ENCODE results near the gene HOXD11.

The HOXD11 gene

DNA sequence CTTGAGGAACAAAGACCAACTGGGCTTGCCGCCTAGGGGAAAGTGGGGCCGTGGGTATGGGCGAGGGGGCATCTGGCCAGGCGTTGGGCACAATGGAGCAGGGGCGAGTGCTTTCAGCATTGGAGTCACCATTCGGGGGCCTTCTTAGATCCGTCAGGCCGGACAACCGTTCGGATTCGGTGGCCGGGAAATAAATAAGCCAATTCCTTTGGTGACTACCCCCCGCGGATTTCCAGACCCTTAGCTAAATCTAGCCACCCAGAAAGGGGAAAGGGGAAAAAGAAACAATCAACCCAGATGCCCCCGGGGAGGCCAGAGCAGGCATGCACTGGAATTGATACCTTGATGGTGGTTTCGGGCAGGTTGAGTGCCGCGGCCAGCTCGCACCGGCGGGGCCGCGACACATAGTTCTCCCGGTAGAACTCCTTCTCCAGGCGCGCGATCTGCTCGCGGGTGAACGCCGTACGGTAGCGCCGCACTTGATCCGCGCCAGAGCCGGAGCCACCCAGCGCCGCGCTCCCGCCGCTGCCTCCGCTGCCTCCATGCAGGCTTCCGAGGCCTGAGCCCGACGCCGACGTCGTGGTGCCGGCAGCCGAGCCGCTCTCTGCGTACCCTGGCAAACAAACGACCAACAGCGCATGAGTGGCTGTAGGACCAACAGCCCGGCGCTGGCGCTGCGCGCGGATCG is 25.1 kb upstream of the HOXD11 start:
- DNase-seq: no peak

DNA sequence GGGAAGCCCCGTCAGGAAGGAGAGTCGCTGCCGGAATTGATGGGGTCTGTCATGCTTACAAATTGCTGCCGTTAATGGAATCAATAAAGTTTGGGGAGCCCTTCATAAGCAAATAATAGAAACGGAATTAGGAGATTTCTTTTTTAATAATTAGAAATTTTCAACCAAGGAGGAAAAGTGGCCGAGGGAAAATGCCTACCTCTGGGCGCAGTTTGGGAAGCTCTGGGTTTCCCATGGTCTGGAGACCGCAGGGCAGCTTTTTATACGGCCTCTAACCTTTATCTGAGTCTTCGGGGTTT is 24.6 kb upstream of the HOXD11 start:
- DNase-seq: no peak

DNA sequence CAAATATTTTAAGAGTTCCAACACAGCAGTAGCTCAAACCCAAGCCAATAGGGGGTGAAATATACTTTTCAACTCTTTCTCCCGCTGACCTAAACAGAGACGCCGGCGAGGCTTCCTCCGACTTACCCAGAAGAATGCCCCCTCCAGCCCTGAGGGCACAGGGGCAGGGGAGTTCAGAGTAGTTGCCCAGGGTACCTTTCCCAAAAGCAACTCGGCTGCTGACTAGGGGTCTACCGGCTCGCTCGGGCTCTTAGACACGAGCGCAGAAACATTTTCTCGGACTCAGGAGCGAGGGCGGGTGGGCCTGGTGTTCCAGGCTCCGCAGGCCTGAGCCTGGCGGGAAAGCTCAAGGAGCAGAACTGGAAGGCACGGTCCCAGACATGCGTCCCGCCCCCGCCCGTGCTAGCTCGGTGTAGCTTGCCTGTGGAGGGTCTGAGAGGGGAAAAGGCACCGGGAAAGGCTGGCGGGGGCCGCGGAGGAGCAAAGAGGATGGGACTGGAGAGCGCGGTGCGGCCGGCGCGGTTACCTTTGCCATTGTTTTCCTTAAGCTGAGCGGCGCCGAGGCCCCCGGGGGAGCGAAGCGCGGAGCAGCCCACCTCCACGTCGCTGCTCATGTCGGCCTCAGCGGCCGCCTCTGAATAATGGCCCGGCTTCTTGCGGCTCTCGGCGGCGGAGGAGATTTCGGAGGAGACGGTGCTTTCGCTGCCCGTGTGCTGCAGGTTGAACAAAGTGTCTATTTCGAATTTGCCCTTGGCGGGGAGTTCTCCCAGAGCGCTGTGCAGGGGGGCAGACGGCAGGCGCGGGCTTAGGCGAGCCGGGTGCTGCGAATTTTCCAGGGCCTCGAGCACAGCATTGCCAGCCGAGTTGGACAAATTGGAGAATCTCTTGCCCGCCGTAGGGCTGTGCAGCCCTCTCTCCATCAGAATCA is 24.0 kb upstream of the HOXD11 start:
- DNase-seq: no peak

DNA sequence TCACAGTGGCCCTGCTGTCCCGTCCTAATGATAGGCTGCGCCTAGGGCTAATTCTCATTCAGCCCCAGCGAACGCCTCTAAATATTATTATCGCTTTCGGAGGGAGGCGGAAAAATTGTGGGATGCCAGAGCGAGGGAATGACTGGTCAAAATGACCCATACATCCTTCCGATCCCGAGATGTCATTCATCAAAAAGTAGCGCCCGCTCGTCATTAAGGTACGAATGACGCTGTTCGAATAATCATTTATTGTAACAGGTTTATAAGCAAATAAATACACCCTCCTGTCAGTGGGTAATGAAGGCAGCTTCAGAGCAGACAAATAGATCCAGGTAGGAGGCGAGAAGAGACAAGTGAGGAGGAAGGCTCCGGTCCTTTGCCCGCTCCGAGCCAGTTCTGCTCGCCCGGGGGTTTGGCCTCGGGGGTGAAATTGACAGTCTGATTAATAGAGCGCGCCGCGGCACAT is 23.3 kb upstream of the HOXD11 start, which contains the start of gene EVX2:
Gene EVX2, minus strand, starts transcription at position 167 of the 466 bp plus-strand sequence. CDS start 186 bp downstream, outside the sequence.
- DNase-seq: no peak

DNA sequence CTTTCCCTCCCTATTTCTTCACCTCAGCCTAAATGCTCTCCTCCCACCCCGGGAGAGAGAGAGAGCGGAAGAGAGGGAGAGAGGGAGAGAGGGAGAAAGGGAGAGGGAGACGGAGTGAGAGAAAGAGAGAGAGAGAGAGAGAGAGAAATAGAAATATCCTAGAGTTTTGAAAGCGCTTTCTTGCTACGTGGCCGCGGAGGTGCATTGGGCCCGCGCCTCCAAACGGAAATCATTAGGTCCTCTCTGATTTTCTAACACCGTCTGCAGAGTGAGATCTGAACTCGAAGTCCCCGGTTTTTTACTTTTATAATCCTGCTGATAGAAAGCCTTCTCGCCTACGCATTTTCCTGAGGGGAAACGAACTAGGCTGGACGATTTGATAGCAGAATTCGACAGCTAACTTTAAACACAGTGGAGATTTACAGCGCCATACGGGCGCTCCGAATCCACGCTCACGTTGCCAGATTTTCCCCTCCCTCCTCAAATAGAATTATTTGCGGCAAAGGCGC is 22.4 kb upstream of the HOXD11 start:
- no peak for DNase-seq

DNA sequence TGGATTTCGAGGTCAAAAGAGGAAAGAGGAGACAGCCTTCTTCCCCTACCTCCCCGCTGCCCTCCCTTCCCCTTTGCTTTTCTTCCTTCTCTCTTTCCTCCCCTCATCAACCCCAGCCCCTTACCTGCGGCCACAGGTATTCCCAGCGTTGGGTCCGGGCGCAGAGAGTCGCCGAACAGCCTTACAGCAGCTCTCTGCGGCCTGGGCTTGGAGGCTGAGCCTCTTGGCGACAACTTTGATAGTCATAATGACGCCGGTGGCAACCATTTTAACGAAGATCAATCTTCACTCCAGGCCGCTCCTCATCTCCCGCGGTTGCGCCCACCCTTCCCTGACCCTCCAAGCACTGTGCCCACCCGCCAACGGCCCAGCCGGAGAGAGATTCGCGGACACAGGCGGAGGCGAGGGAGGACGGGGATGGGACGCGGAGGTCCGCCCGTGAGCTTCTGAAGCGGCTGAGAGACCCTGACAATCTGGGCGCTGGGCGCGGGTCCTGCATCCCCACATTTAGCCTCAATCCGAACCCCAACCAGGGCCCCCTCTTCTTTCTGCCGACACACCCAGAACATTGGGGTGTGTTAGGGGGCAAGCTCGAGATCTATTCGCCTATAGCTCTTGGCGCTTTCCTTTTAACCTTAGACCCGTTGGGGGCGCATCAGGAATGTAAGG is 21.8 kb upstream of the HOXD11 start:
- no peak for DNase-seq

DNA sequence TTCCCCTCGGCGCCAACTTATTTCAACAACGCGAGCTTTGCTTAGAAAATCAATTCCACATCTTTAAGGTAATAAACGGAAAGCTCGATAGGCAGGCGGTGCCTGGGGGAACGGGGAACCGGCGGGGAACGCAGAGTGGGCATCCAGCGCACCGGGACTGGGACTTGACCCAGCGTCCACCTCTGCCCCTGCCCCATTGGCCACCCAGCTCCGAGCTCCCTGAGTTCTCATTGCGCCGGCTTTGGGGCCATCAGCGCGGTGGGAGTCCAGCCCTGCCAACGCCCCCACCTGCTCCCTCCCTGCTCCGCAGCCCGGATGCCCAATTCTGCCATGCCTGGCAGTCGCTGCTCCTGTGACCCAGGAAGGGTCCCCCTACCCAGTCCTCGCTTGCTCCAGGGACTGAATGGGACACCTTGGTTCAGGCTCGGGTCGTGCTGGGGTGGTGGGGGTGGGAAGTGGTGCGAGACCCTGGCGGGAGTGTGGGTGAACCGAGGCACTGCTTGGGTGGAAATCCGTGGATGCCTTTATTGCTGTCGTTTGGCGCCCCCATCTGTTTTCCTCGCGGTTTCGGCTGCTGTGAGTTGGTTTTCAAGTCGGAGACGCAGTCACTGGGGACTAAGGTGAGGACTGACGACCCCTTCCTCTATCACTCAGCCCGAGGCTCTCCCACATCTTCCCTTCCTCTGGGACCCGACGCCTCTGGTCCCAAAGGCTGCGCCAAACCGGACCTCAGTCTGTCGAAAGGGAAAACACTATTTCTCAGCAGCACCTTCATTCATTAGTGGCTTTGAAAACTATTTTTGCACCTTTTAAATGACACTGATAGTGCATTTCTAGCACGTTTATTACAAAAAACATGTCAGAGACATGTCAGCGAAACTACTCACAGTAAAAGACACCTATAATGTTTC is 21.0 kb upstream of the HOXD11 start:
- DNase-seq: peak; percentile 52

DNA sequence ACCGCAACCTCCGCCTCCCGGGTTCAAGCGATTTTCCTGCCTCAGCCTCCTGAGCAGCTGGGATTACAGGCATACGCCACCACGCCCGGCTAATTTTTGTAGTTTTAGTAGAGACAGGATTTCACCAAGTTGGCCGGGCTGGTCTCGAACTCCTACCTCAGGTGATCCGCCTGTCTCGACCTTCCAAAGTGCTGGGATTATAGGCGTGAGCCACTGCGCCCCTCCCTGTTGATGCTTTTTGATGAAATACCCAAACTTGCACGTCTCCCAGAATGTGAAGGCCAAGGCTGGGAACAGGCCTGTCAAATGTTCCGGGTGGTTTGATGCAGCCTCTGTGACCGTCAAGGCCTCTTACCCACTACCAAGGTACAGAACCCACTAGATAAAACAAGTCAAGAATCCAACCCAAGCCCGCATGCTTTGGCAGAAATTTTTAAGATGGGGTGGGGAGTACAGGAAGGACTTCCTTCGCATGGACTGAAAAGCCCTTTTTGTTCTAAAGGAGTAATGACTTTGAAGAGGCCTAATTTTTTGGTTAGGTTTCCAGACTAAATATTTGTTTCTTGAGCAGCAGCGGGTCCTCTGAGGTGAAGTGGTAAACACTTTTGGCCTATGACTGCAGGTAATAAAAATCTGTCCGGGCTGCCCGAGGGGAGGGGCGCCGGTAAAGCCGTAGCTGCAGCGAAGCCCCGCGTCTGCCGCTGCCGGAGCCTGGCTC is 19.6 kb upstream of the HOXD11 start:
- no peak for DNase-seq

DNA sequence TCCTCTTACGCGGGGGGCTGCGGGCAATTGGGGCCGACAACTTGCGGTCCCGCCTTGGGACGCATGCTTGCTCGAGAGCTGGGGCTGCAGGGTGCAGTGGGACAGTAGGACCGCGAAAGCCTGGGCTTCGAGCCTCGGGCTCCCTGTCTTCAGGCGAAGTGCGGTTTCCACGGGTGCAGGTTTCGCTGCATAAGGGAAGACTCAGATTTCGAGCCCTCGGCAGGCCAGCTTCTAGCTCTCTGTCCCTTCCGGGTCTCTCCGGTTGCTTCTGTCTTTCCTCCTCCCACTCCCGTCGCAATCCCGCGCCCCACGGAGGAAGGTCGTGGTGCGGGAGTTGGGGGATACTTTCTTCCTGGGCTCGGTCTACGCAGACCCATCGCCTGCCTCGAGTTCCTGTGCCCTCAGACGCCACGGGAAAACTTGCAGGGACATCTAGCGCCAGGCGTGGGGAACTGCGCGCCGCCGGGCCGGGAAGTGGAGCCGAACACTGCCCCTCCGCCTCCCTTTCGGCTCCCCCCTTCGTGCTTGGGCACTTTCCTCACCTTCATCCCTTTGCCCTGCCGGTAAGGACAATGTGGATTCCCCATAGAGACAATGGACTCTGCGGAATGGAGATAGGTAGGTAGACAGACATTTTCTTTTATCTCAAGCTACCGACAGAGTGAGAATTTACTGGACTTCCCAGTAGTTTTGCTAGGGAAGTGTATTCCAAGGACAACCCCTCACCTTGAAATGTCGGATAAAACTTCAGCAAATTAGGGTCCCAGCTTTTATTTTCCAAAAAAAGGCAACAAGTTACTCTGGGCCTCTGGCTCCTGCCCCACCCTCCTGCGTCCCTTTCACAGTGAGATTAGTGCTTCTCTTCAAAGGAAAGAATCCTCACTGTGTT is 18.8 kb upstream of the HOXD11 start:
- peak; percentile 60 for DNase-seq

DNA sequence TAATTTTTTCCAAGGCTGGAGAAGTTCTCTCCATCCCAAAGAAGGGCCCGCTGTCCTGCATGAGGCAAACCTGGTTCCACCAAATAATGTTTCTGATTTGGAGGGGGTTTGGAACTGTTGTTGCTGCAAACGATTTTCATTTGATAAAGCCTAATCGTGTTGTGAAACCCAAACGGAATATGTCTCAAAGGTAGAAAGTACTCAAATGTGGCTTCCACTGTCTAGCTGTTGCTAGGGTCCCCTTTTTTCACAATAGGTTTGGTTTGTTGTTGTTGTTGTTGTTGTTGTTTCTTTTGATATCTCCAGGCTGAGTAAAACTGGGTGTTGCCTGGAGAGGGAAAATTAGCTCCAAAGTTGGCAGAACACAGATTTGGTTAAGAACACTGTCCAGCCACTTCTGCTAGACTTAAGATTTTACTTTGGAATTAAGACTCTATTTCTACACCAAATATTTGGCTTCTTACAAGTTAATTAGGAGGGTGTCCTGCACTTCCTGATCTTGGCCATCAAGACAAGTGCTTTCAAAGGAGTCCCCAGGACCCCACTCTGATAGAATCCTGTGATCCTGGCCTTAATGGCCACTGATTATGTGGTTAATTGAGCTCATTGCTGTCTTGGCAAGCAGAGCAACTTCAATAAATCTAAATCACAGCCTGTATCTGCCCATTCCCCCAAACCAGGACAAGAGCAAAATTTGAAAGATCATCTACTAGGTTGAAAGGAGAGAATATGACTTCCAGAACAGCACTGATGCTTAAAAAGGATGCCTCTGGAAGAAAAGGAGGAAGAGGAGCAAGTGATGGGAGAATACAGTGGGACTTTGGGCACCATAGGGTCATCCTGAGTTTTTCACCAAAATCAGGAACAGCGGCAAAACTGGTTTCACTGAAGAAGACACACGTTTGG is 17.9 kb upstream of the HOXD11 start:
- DNase-seq: no peak

DNA sequence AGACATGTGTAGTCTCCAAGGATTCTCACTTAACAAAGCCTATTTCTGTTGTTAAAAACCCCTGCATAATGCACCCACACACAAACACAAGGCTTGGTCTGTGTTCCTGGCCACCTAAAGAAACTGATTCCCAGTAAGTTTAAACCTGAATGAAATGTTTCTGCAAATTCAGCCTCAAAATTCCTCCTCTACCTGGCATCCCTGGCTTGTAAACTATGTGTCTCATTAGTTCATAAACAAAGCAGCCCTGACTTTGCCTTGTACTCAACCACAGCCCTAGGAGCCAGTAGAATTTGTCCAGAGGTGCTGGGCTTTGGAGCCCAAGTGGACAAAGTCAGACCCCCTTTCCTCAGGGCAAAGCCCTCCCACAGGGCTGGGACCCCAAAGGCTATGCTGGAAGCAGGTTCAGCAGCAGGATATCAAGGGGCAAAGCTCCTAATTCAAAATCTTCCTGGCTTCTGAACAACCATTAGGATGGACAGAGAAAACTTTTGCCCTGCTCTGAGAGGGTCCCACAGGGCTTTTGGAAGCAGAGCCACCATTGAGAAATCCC is 17.2 kb upstream of the HOXD11 start:
- no peak for DNase-seq

DNA sequence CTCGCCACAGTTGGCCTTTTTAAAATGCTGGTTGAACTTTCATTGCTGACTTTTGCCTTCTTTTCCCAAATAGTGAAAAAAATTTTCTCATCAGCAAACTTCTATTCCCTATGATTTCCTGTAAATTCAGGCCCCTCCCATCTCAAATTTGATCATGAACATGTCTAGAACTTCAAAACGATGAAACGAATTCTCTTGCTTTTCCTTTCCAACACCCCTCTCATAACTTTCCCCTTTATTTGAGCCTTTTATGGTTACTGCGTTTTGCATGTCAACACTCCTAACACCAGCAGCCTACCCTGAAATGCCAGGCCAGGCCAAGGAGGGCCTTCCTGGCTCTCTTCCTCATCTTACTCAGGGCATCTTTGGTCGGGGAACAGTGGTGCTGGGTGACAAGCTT is 16.2 kb upstream of the HOXD11 start:
- DNase-seq: no peak

DNA sequence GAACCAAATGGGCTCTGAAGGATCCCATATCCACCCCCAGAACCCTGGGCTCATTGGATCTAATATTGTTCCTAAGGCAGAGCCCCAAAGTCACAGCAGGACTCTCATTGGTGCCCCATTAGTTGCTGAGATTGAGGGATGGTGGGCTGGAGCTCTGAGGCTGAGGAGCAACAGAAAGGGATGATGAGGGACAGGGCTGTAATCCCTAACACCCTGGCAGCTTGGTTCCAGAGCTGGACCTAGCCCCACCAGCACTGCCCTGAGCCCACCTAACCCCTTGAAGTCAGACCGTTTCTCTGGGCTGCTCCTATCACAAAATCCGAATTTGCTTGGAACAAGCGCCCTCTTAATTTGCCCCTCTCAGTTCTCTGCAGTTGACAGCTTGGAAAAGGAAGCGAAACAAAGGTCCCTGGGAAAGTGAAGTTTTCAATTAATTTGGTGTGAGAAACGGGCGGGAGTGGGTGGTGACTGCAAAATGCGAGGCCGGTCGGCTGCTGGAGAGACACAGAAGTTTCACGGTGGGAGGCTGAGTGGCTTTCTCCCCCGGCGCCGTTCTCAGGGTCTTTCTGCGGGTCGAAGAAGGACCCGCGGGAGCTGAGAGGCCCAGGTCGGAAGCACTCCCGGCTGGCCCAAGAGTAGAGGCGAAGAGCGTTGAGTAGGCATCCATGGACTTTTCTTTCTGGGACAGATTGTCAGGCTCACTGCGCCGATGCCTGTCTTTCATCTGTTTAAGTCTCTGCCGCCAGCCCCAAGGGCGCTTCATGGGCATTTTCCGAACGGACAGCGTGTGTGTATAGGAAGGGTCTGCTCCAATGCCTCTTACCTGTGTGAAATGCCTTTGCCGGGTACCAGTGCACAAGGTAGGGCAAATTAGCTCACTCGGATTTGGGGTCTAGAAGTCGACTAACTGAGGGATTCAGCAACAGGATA is 15.5 kb upstream of the HOXD11 start:
- DNase-seq: no peak

DNA sequence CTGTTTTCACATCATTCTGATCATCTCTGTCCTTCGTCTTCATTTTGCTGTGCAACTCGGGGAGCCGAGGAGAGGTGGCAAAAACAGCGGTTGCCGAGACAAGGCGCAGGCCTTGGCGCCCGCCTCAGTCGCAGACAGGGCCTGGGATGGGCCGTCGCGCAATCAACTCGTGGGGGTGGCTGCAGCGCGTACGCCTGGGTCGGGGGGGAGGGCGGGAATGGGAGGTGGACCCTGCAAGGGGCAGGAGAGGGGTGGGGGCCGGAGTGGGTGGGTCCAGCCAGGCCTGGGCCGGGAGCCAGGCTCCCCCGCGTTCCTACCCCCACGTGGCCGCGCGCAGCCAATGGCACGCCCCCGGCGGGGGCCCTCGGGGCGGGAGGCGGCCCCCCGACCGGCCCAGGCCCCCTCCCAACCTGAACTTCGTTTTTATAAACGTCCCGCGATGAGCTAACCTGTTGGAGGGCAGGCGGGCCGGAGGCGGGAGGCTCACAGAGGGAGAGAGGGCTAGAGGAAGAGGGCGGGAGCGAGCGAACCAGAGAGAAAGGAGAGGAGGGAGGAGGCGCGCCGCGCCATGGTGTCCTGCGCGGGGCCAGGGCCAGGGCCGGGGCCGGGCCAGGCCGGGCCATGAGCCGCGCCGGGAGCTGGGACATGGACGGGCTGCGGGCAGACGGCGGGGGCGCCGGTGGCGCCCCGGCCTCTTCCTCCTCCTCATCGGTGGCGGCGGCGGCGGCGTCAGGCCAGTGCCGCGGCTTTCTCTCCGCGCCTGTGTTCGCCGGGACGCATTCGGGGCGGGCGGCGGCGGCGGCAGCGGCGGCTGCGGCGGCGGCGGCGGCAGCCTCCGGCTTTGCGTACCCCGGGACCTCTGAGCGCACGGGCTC is 14.6 kb upstream of the HOXD11 start, which contains the start of gene HOXD13:
Gene HOXD13, plus strand, starts transcription at position 452 of the 875 bp plus-strand sequence. Its CDS starts 170 bp downstream, at position 622.
- DNase-seq: no peak

DNA sequence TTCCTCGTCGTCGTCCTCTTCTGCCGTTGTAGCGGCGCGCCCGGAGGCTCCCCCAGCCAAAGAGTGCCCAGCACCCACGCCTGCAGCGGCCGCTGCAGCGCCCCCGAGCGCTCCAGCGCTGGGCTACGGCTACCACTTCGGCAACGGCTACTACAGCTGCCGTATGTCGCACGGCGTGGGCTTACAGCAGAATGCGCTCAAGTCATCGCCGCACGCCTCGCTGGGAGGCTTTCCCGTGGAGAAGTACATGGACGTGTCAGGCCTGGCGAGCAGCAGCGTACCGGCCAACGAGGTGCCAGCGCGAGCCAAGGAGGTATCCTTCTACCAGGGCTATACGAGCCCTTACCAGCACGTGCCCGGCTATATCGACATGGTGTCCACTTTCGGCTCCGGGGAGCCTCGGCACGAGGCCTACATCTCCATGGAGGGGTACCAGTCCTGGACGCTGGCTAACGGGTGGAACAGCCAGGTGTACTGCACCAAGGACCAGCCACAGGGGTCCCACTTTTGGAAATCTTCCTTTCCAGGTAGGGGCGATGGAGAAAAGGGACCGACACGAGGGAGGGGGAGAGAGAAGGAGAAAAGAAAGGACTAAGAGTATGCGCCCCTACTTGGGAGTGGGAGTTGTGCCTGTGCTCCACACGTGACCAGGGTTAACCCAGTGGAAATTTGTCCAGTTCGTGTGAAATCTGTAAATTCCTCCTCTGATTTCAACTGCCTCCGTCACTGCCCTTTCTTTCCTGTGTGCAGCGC is 13.8 kb upstream of the HOXD11 start:
- DNase-seq: no peak

DNA sequence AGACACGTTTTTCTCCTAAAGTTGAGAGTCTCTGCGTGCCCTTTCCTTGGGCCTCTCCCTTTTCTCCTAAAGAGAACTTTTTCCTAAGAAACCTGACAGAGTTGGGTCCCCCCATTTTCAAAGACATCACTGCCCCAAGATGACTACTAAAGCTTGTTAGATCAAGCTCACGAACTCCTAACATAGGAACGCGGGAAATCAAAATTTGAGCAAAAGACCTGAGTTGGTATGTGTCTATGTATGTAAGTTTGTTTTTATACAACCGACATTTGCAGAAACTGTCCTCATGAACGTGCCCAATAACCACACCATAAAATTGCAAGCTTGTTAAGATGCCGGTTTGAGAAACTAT is 13.2 kb upstream of the HOXD11 start:
- DNase-seq: no peak
